ENCODE data around the gene UBAC2.

The UBAC2 gene

GRCh38 chr13:99269627-99270241 is 69.1 kb downstream of the UBAC2 start:
- Histone ChIP-seq H3K4me3 (ENCODE audit: low read depth, low read length) (no peak overlapping the region), H2AFZ (ENCODE audit: low read length, unreplicated experiment) (no peak overlapping the region), H3K27ac (ENCODE audit: low read depth, low read length) (no peak overlapping the region), H3K36me3 (ENCODE audit: insufficient read depth, low read length) (no peaks in the 10 kb centered on the region), H3K79me2 (ENCODE audit: control insufficient read depth, insufficient read depth, low read length, unreplicated experiment) (no peaks in the 10 kb centered on the region), H3K4me1 (ENCODE audit: control insufficient read depth, insufficient read depth, low read length, unreplicated experiment) (no peaks in the 10 kb centered on the region), H3K27me3 (ENCODE audit: insufficient read depth, low read length) (no peaks in the 10 kb centered on the region)

GRCh38 chr13:99270518-99270917 is 69.9 kb downstream of the UBAC2 start:
- no peaks in the 10 kb centered on the region for H3K79me2 ChIP-seq (ENCODE audit: control insufficient read depth, insufficient read depth, low read length, unreplicated experiment)
- no peaks in the 10 kb centered on the region for H3K27me3 ChIP-seq (ENCODE audit: insufficient read depth, low read length)
- H3K4me3 ChIP-seq (ENCODE audit: low read depth, low read length): no peak overlapping the region
- H3K27ac ChIP-seq (ENCODE audit: low read depth, low read length): no peak overlapping the region
- no peaks in the 10 kb centered on the region for H3K36me3 ChIP-seq (ENCODE audit: insufficient read depth, low read length)
- no peak overlapping the region for H2AFZ ChIP-seq (ENCODE audit: low read length, unreplicated experiment)
- no peaks in the 10 kb centered on the region for H3K4me1 ChIP-seq (ENCODE audit: control insufficient read depth, insufficient read depth, low read length, unreplicated experiment)

GRCh38 chr13:99271249-99271648 is 70.6 kb downstream of the UBAC2 start:
- H3K4me3 ChIP-seq (ENCODE audit: low read depth, low read length): no peak overlapping the region
- H3K27me3 ChIP-seq (ENCODE audit: insufficient read depth, low read length): no peaks in the 10 kb centered on the region
- H3K4me1 ChIP-seq (ENCODE audit: control insufficient read depth, insufficient read depth, low read length, unreplicated experiment): no peaks in the 10 kb centered on the region
- H3K79me2 ChIP-seq (ENCODE audit: control insufficient read depth, insufficient read depth, low read length, unreplicated experiment): no peaks in the 10 kb centered on the region
- H3K36me3 ChIP-seq (ENCODE audit: insufficient read depth, low read length): no peaks in the 10 kb centered on the region
- no peak overlapping the region for H3K27ac ChIP-seq (ENCODE audit: low read depth, low read length)
- no peak overlapping the region for H2AFZ ChIP-seq (ENCODE audit: low read length, unreplicated experiment)

GRCh38 chr13:99272481-99272880 is 71.8 kb downstream of the UBAC2 start:
- no peaks in the 10 kb centered on the region for H3K79me2 ChIP-seq (ENCODE audit: control insufficient read depth, insufficient read depth, low read length, unreplicated experiment)
- no peaks in the 10 kb centered on the region for H3K27me3 ChIP-seq (ENCODE audit: insufficient read depth, low read length)
- no peak overlapping the region for H3K4me3 ChIP-seq (ENCODE audit: low read depth, low read length)
- no peaks in the 10 kb centered on the region for H3K36me3 ChIP-seq (ENCODE audit: insufficient read depth, low read length)
- no peak overlapping the region for H2AFZ ChIP-seq (ENCODE audit: low read length, unreplicated experiment)
- H3K27ac ChIP-seq (ENCODE audit: low read depth, low read length): no peak overlapping the region
- H3K4me1 ChIP-seq (ENCODE audit: control insufficient read depth, insufficient read depth, low read length, unreplicated experiment): no peaks in the 10 kb centered on the region

GRCh38 chr13:99273128-99273527 is 72.5 kb downstream of the UBAC2 start:
- no peak overlapping the region for H2AFZ ChIP-seq (ENCODE audit: low read length, unreplicated experiment)
- H3K27me3 ChIP-seq (ENCODE audit: insufficient read depth, low read length): no peaks in the 10 kb centered on the region
- H3K4me1 ChIP-seq (ENCODE audit: control insufficient read depth, insufficient read depth, low read length, unreplicated experiment): no peaks in the 10 kb centered on the region
- H3K4me3 ChIP-seq (ENCODE audit: low read depth, low read length): no peak overlapping the region
- H3K79me2 ChIP-seq (ENCODE audit: control insufficient read depth, insufficient read depth, low read length, unreplicated experiment): no peaks in the 10 kb centered on the region
- no peaks in the 10 kb centered on the region for H3K36me3 ChIP-seq (ENCODE audit: insufficient read depth, low read length)
- no peak overlapping the region for H3K27ac ChIP-seq (ENCODE audit: low read depth, low read length)

GRCh38 chr13:99275093-99275469 is 74.4 kb downstream of the UBAC2 start:
- Histone ChIP-seq H2AFZ (ENCODE audit: low read length, unreplicated experiment) (no peak overlapping the region), H3K79me2 (ENCODE audit: control insufficient read depth, insufficient read depth, low read length, unreplicated experiment) (peaks cover 3% of the 10 kb centered on the region), H3K27me3 (ENCODE audit: insufficient read depth, low read length) (no peaks in the 10 kb centered on the region), H3K27ac (ENCODE audit: low read depth, low read length) (no peak overlapping the region), H3K36me3 (ENCODE audit: insufficient read depth, low read length) (no peaks in the 10 kb centered on the region), H3K4me1 (ENCODE audit: control insufficient read depth, insufficient read depth, low read length, unreplicated experiment) (no peaks in the 10 kb centered on the region), H3K4me3 (ENCODE audit: low read depth, low read length) (no peak overlapping the region)

GRCh38 chr13:99276706-99277105 is 76.1 kb downstream of the UBAC2 start:
- Histone ChIP-seq H3K36me3 (ENCODE audit: insufficient read depth, low read length) (no peaks in the 10 kb centered on the region), H3K4me3 (ENCODE audit: low read depth, low read length) (no peak overlapping the region), H3K79me2 (ENCODE audit: control insufficient read depth, insufficient read depth, low read length, unreplicated experiment) (peaks cover 3% of the 10 kb centered on the region), H2AFZ (ENCODE audit: low read length, unreplicated experiment) (no peak overlapping the region), H3K27ac (ENCODE audit: low read depth, low read length) (no peak overlapping the region), H3K4me1 (ENCODE audit: control insufficient read depth, insufficient read depth, low read length, unreplicated experiment) (peaks cover 5% of the 10 kb centered on the region), H3K27me3 (ENCODE audit: insufficient read depth, low read length) (no peaks in the 10 kb centered on the region)

GRCh38 chr13:99277629-99278028 is 77.0 kb downstream of the UBAC2 start:
- Histone ChIP-seq H3K4me3 (ENCODE audit: low read depth, low read length) (no peak overlapping the region), H3K27me3 (ENCODE audit: insufficient read depth, low read length) (no peaks in the 10 kb centered on the region), H3K79me2 (ENCODE audit: control insufficient read depth, insufficient read depth, low read length, unreplicated experiment) (peaks cover 3% of the 10 kb centered on the region), H3K27ac (ENCODE audit: low read depth, low read length) (no peak overlapping the region), H3K4me1 (ENCODE audit: control insufficient read depth, insufficient read depth, low read length, unreplicated experiment) (peaks cover 14% of the 10 kb centered on the region), H2AFZ (ENCODE audit: low read length, unreplicated experiment) (no peak overlapping the region), H3K36me3 (ENCODE audit: insufficient read depth, low read length) (no peaks in the 10 kb centered on the region)

- no peak overlapping the region for H3K27ac ChIP-seq (ENCODE audit: low read depth, low read length)
- no peaks in the 10 kb centered on the region for H3K36me3 ChIP-seq (ENCODE audit: insufficient read depth, low read length)
- peaks cover 3% of the 10 kb centered on the region for H3K79me2 ChIP-seq (ENCODE audit: control insufficient read depth, insufficient read depth, low read length, unreplicated experiment)
- H3K4me3 ChIP-seq (ENCODE audit: low read depth, low read length): no peak overlapping the region
- no peaks in the 10 kb centered on the region for H3K27me3 ChIP-seq (ENCODE audit: insufficient read depth, low read length)
- H3K4me1 ChIP-seq (ENCODE audit: control insufficient read depth, insufficient read depth, low read length, unreplicated experiment): peaks cover 18% of the 10 kb centered on the region
- no peak overlapping the region for H2AFZ ChIP-seq (ENCODE audit: low read length, unreplicated experiment)
Observed at GRCh38 chr13:99278200-99278599, 77.5 kb downstream of the UBAC2 start.

GRCh38 chr13:99278843-99279242 is 78.2 kb downstream of the UBAC2 start:
- Histone ChIP-seq H3K27ac (ENCODE audit: low read depth, low read length) (no peak overlapping the region), H3K79me2 (ENCODE audit: control insufficient read depth, insufficient read depth, low read length, unreplicated experiment) (peaks cover 3% of the 10 kb centered on the region), H3K36me3 (ENCODE audit: insufficient read depth, low read length) (no peaks in the 10 kb centered on the region), H3K27me3 (ENCODE audit: insufficient read depth, low read length) (no peaks in the 10 kb centered on the region), H3K4me3 (ENCODE audit: low read depth, low read length) (no peak overlapping the region), H2AFZ (ENCODE audit: low read length, unreplicated experiment) (no peak overlapping the region), H3K4me1 (ENCODE audit: control insufficient read depth, insufficient read depth, low read length, unreplicated experiment) (peaks cover 18% of the 10 kb centered on the region)

GRCh38 chr13:99279637-99280036 is 79.0 kb downstream of the UBAC2 start:
- Histone ChIP-seq H3K4me3 (ENCODE audit: low read depth, low read length) (no peak overlapping the region), H3K4me1 (ENCODE audit: control insufficient read depth, insufficient read depth, low read length, unreplicated experiment) (peaks cover 18% of the 10 kb centered on the region), H3K36me3 (ENCODE audit: insufficient read depth, low read length) (no peaks in the 10 kb centered on the region), H2AFZ (ENCODE audit: low read length, unreplicated experiment) (no peak overlapping the region), H3K79me2 (ENCODE audit: control insufficient read depth, insufficient read depth, low read length, unreplicated experiment) (peaks cover 3% of the 10 kb centered on the region), H3K27me3 (ENCODE audit: insufficient read depth, low read length) (no peaks in the 10 kb centered on the region), H3K27ac (ENCODE audit: low read depth, low read length) (peak overlapping the region; percentile 40; the same call in 1 of the 2 replicates)
